Calu3 (cell line): ENCODE data around the gene MPC1. TPM values are rescaled to one million over a fixed set of nuclear protein-coding genes. Genes with fewer than 3 reads are reported as not detected.

Experiments used
- BruUV-seq: library from RNA; stranded (reverse); fragments of 400-500 nt; replicated peaks from 2 replicates; lab custom pipeline; 2021; lab: Mats Ljungman, UMichigan
- CTCF ChIA-PET: fragments of 300-600 bp; sonication (Branson Sonifier 250); formaldehyde crosslinking; loops from one replicate; lab custom pipeline; 2022; ENCODE audit warnings: antibody characterized with exemption; lab: Charles Lee
- DNase-seq: peaks from one replicate; pipeline ENCODE4 v3.0.0; 2022
- H3K27ac Mint-ChIP-seq: one replicate; pipeline ENCODE4 v1.8.0; 2022; ENCODE audit warnings: mixed read lengths; ENCODE audit not compliant: unreplicated experiment
- H3K27me3 Mint-ChIP-seq: one replicate; pipeline ENCODE4 v1.8.0; 2022; ENCODE audit warnings: mixed read lengths; ENCODE audit not compliant: unreplicated experiment
- H3K36me3 Mint-ChIP-seq: one replicate; pipeline ENCODE4 v1.8.0; 2022; ENCODE audit warnings: mild to moderate bottlenecking, moderate library complexity, mixed read lengths; ENCODE audit not compliant: insufficient read depth, unreplicated experiment
- H3K4me1 Mint-ChIP-seq: one replicate; pipeline ENCODE4 v1.8.0; 2022; ENCODE audit warnings: mild to moderate bottlenecking, low read depth, mixed read lengths; ENCODE audit not compliant: unreplicated experiment
- H3K4me3 Mint-ChIP-seq: one replicate; pipeline ENCODE4 v1.8.0; 2022; ENCODE audit warnings: mild to moderate bottlenecking, low read depth, moderate library complexity, mixed read lengths; ENCODE audit not compliant: unreplicated experiment
- H3K9me3 Mint-ChIP-seq: one replicate; pipeline ENCODE4 v1.8.0; 2022; ENCODE audit warnings: low read depth, mixed read lengths; ENCODE audit not compliant: unreplicated experiment
- intact Hi-C: fragments of 100-400 bp; cut with micrococcal nuclease; formaldehyde crosslinking; loops from one replicate; pipeline ENCODE4 v1.10.0; 2022; ENCODE audit not compliant: unreplicated experiment
- total RNA-seq: library from RNA; stranded (reverse); gene quantifications from 2 replicates; pipeline ENCODE4 v1.2.3, GENCODE V29; 2022
- TF ChIP-seq, protein P1 (sequence below): fragments of 200-600 bp; IDR thresholded peaks from one replicate; pipeline ENCODE4 v1.8.0; 2022; ENCODE audit warnings: antibody characterized with exemption; ENCODE audit not compliant: unreplicated experiment

MPC1 gene
- total RNA-seq, 1 experiment from 2014 or later: 48.9 TPM

DNA sequence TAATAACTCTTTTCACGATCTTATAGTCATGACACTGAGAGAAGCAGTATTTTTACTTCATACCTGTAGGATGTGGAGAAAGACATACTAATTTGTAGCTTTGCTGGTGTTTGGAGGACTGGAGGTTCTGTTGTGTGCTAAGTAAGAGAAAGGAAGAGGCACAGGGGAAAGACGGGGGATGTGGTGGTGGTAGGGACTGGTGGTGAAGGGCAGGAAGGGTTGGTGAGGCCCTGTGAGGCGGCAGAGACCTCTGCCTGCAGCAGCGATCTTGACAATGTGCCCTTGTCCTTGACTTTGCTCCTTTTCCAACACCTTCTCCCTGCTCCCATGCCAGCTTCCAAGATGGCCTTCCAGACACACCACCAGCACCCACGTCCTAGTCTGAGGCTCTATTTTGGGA, 32.6 kb upstream of the MPC1 start:
- peaks cover 20% of the 10 kb centered on the region for H3K36me3 Mint-ChIP-seq
- intact Hi-C loops: no loop called here
- H3K9me3 Mint-ChIP-seq: peaks cover 7% of the 10 kb centered on the region
- H3K27ac Mint-ChIP-seq: no peak overlapping the region
- no peak overlapping the region for H3K4me3 Mint-ChIP-seq
- H3K27me3 Mint-ChIP-seq: no peaks in the 10 kb centered on the region
- no TSS peak for BruUV-seq
- no peaks in the 10 kb centered on the region for H3K4me1 Mint-ChIP-seq
- DNase-seq: no peak
- CTCF ChIA-PET: no interaction called here
- TF ChIP-seq, protein P1, sequence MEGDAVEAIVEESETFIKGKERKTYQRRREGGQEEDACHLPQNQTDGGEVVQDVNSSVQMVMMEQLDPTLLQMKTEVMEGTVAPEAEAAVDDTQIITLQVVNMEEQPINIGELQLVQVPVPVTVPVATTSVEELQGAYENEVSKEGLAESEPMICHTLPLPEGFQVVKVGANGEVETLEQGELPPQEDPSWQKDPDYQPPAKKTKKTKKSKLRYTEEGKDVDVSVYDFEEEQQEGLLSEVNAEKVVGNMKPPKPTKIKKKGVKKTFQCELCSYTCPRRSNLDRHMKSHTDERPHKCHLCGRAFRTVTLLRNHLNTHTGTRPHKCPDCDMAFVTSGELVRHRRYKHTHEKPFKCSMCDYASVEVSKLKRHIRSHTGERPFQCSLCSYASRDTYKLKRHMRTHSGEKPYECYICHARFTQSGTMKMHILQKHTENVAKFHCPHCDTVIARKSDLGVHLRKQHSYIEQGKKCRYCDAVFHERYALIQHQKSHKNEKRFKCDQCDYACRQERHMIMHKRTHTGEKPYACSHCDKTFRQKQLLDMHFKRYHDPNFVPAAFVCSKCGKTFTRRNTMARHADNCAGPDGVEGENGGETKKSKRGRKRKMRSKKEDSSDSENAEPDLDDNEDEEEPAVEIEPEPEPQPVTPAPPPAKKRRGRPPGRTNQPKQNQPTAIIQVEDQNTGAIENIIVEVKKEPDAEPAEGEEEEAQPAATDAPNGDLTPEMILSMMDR: no peak

- Mint-ChIP-seq H3K27ac (no peak overlapping the region), H3K4me3 (no peak overlapping the region), H3K4me1 (no peaks in the 10 kb centered on the region), H3K9me3 (peaks cover 7% of the 10 kb centered on the region), H3K36me3 (peaks cover 29% of the 10 kb centered on the region), H3K27me3 (no peaks in the 10 kb centered on the region)
- BruUV-seq: no TSS peak
- DNase-seq: no peak
- intact Hi-C loops: no loop called here
- TF ChIP-seq, protein P1: no peak
- CTCF ChIA-PET: no interaction called here
Measured at GRCh38 chr6:166413491-166413951, 30.8 kb upstream of the MPC1 start.

- intact Hi-C loops: no loop called here
- no TSS peak for BruUV-seq
- TF ChIP-seq, protein P1: no peak
Measured at GRCh38 chr6:166412911-166413384, 30.2 kb upstream of the MPC1 start.

DNA sequence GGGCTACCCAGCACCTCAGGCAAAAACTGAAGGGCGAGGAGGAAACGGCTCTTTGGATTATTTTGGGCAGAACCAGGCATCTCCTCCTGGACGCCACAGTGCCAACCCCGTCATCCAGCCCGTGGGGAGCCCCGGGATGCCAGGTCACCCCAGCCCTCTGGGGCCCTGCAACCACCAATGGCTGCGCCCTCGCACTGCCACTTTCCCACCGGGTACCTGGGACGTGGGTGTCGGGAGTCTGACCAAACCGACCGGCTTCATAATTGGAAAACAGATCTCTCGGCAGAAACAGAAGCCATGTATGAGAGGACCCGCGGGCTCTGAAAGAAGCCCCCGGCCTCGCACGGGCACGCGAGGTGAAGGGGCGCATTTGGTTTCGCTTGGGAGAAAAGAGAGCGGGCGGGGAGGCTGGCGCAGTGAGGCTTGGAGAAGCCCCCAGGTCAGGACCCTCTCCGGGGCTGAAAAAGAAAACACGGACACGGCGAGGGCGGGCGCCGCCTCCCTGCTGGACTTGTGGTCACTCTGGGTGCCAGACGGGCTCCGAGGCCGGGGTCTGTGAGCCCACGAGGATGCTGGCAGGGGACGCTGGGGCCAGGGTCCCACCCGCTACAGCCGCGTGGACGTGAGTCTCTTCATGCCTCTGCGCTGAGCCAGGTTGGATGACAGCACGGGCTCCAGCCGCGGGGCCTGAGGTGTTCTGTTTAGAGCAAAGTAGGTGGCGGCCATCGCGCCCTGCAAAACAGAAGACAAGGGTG, 29.6 kb upstream of the MPC1 start:
- H3K9me3 Mint-ChIP-seq: peaks cover 7% of the 10 kb centered on the region
- no peak overlapping the region for H3K27ac Mint-ChIP-seq
- TF ChIP-seq, protein P1: no peak
- H3K4me1 Mint-ChIP-seq: no peaks in the 10 kb centered on the region
- H3K27me3 Mint-ChIP-seq: no peaks in the 10 kb centered on the region
- no peak overlapping the region for H3K4me3 Mint-ChIP-seq
- peaks cover 27% of the 10 kb centered on the region for H3K36me3 Mint-ChIP-seq
- CTCF ChIA-PET: no interaction called here
- no TSS peak for BruUV-seq
- intact Hi-C loops: no loop called here
- DNase-seq: no peak

More at GRCh38 chr6:166412911-166413384, 30.2 kb upstream of the MPC1 start:
- H3K4me3 Mint-ChIP-seq: no peak overlapping the region
- DNase-seq: no peak
- H3K27me3 Mint-ChIP-seq: no peaks in the 10 kb centered on the region
- H3K36me3 Mint-ChIP-seq: peaks cover 32% of the 10 kb centered on the region
- no peaks in the 10 kb centered on the region for H3K4me1 Mint-ChIP-seq
- CTCF ChIA-PET: no interaction called here
- H3K27ac Mint-ChIP-seq: no peak overlapping the region
- H3K9me3 Mint-ChIP-seq: peaks cover 7% of the 10 kb centered on the region
